ENCODE data around the gene AIG1.

DNA sequence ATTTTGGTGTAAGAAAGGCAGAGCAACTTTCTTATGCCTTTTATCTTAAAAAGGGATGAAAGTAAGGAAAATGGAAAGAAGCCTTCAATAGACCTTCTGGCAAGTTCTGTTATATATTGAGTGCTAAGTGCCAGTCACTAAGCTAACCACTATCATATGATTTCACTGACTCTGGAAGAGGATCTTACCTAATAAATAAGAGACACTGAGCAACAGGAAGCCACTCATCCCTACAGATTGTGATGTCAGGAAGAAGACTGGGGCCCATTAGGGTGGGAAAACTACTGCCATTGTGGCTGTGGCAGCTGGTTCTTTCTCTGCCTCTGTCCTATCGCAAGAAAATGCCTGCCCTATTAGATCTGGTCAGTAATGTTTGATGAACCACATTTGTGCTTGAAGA lies 89.6 kb downstream of the AIG1 start:
- no peak for TF ChIP-seq GATA2 (IDR thresholded peaks at IDR 0.05; ENCODE audit: low read depth, low read length)
- TF ChIP-seq GATA3 (IDR thresholded peaks at IDR 0.05; ENCODE audit: low read depth, low read length) = no peak
